Measurements from ENCODE around the gene LCOR.

The LCOR gene

GRCh38 chr10:96890580-96890979 lies 58.5 kb downstream of the LCOR start:
- DNase-seq: no peak

- no peak for DNase-seq
Measured at GRCh38 chr10:96891840-96892239, 59.7 kb downstream of the LCOR start.

GRCh38 chr10:96895662-96896424 lies 63.7 kb downstream of the LCOR start:
- no peak for DNase-seq

GRCh38 chr10:96896884-96897589 lies 64.9 kb downstream of the LCOR start:
- no peak for DNase-seq

GRCh38 chr10:96902117-96902516 lies 70.0 kb downstream of the LCOR start:
- DNase-seq: no peak

GRCh38 chr10:96902731-96903358 lies 70.7 kb downstream of the LCOR start:
- no peak for DNase-seq

GRCh38 chr10:96904648-96905047 lies 72.5 kb downstream of the LCOR start:
- DNase-seq: no peak

GRCh38 chr10:96906864-96907263 lies 74.8 kb downstream of the LCOR start:
- no peak for DNase-seq

- DNase-seq: no peak
Measured at GRCh38 chr10:96910488-96911395, 78.6 kb downstream of the LCOR start.

- DNase-seq: no peak
Measured at GRCh38 chr10:96912405-96912804, 80.3 kb downstream of the LCOR start.

GRCh38 chr10:96913906-96914305 lies 81.8 kb downstream of the LCOR start:
- DNase-seq: no peak

GRCh38 chr10:96917628-96918027 lies 85.5 kb downstream of the LCOR start:
- DNase-seq: no peak

- no peak for DNase-seq
Measured at GRCh38 chr10:96918214-96919002, 86.3 kb downstream of the LCOR start.

- DNase-seq: no peak
Measured at GRCh38 chr10:96919785-96920430, 87.8 kb downstream of the LCOR start.

- DNase-seq: no peak
Measured at GRCh38 chr10:96921655-96922054, 89.6 kb downstream of the LCOR start.

- no peak for DNase-seq
Measured at GRCh38 chr10:96922978-96923948, 91.2 kb downstream of the LCOR start.

GRCh38 chr10:96924861-96925260 lies 92.8 kb downstream of the LCOR start:
- DNase-seq: no peak

- no peak for DNase-seq
Measured at GRCh38 chr10:96930469-96930868, 98.4 kb downstream of the LCOR start.

- no peak for DNase-seq
Measured at GRCh38 chr10:96935148-96935547, 103.0 kb downstream of the LCOR start.

- DNase-seq: no peak
Measured at GRCh38 chr10:96935810-96936209, 103.7 kb downstream of the LCOR start.

Data from NCI-H2081 treated with DMSO at 0.1 percent for 48 hours (cell line).